Liver (tissue), 9 donors: Measurements from ENCODE around the gene ARID3B. TPM values are rescaled to one million over a fixed set of nuclear protein-coding genes. Genes with fewer than 3 reads are reported as not detected.

Source experiments
- DNase-seq: peaks from one replicate; pipeline ENCODE4 v3.0.0-alpha.2; 2017; ENCODE audit warnings: low spot score
- H3K27ac ChIP-seq, 2 donors: one replicate each; pipeline ENCODE4 v1.7.0; 2013; ENCODE audit warnings: inconsistent platforms in 2 of 2, low read length in 2 of 2, control low read depth in 1 of 2, low read depth in 1 of 2, mild to moderate bottlenecking in 1 of 2
- H3K27me3 ChIP-seq, 4 donors: one replicate each; pipeline versions ENCODE4 v1.6.1 to v1.7.0; 2013; ENCODE audit warnings: low read length in 3 of 4, inconsistent platforms in 1 of 4, mild to moderate bottlenecking in 1 of 4, moderate library complexity in 1 of 4; ENCODE audit not compliant: control insufficient read depth in 4 of 4, insufficient read depth in 4 of 4
- H3K36me3 ChIP-seq, 4 donors: one replicate each; pipeline versions ENCODE4 v1.6.1 to v1.7.0; 2013; ENCODE audit warnings: low read length in 3 of 4, mild to moderate bottlenecking in 3 of 4, low read depth in 1 of 4, moderate library complexity in 1 of 4; ENCODE audit not compliant: control insufficient read depth in 4 of 4, insufficient read depth in 3 of 4
- H3K4me1 ChIP-seq, 4 donors: one replicate each; pipeline versions ENCODE4 v1.6.1 to v1.7.0; 2013; ENCODE audit warnings: low read length in 3 of 4, mild to moderate bottlenecking in 3 of 4, moderate library complexity in 1 of 4; ENCODE audit not compliant: control insufficient read depth in 4 of 4, insufficient read depth in 4 of 4
- H3K4me3 ChIP-seq, 3 donors: one replicate each; pipeline versions ENCODE4 v1.6.1 to v1.7.0; 2013; ENCODE audit warnings: low read length in 3 of 3, control low read depth in 1 of 3, low read depth in 1 of 3, mild to moderate bottlenecking in 1 of 3
- H3K9ac ChIP-seq, 2 donors: one replicate each; pipeline ENCODE4 v1.7.0; 2013; ENCODE audit warnings: low read length in 2 of 2, mild to moderate bottlenecking in 2 of 2, moderate library complexity in 2 of 2, control low read depth in 1 of 2, low read depth in 1 of 2
- H3K9me3 ChIP-seq, 4 donors: one replicate each; pipeline versions ENCODE4 v1.6.1 to v1.7.0; 2013; ENCODE audit warnings: low read length in 3 of 4; ENCODE audit not compliant: control insufficient read depth in 4 of 4
- ATF3 ChIP-seq: IDR thresholded peaks from 2 replicates; pipeline ENCODE4 v1.6.1; 2016; ENCODE audit warnings: antibody characterized with exemption
- EGR1 ChIP-seq, 2 donors: IDR thresholded peaks; 2 replicates each; pipeline ENCODE4 v1.6.1; 2016 to 2018; ENCODE audit warnings: antibody characterized with exemption in 2 of 2, low read depth in 2 of 2
- GABPA ChIP-seq, 2 donors: IDR thresholded peaks in 1 of 2; conservative IDR thresholded peaks in 1 of 2; 2 replicates each; pipeline ENCODE4 v1.6.1; 2016; ENCODE audit warnings: antibody characterized with exemption in 2 of 2, mild to moderate bottlenecking in 1 of 2, moderate library complexity in 1 of 2
- HNF4A ChIP-seq, 2 donors: conservative IDR thresholded peaks; 2 replicates each; pipeline ENCODE4 v1.6.1; 2016; ENCODE audit warnings: antibody characterized with exemption in 2 of 2, mild to moderate bottlenecking in 2 of 2
- HNF4G ChIP-seq: IDR thresholded peaks from 2 replicates; pipeline ENCODE4 v1.6.1; 2016; ENCODE audit warnings: antibody characterized with exemption
- JUND ChIP-seq, 2 donors: IDR thresholded peaks; 2 replicates each; pipeline ENCODE4 v1.6.1; 2016; ENCODE audit warnings: antibody characterized with exemption in 2 of 2
- MAX ChIP-seq: IDR thresholded peaks from 2 replicates; pipeline ENCODE4 v1.6.1; 2016; ENCODE audit warnings: antibody characterized with exemption
- NR2F2 ChIP-seq: IDR thresholded peaks from 2 replicates; pipeline ENCODE4 v1.6.1; 2016; ENCODE audit warnings: antibody characterized with exemption
- REST ChIP-seq: IDR thresholded peaks from 2 replicates; pipeline ENCODE4 v1.6.1; 2016; ENCODE audit warnings: antibody characterized with exemption, mild to moderate bottlenecking
- SP1 ChIP-seq: IDR thresholded peaks from 2 replicates; pipeline ENCODE4 v1.6.1; 2018; ENCODE audit warnings: antibody characterized with exemption, mild to moderate bottlenecking
- YY1 ChIP-seq: IDR thresholded peaks from 2 replicates; pipeline ENCODE4 v1.6.1; 2016; ENCODE audit warnings: antibody characterized with exemption, mild to moderate bottlenecking
- ZBTB33 ChIP-seq: IDR thresholded peaks from 2 replicates; pipeline ENCODE4 v1.6.1; 2016; ENCODE audit warnings: antibody characterized with exemption
- WGBS: extraction: QIAGEN DNeasy Blood & Tissue Kit; methylation state at CpG from one replicate; pipeline ENCODE4 v1.1.7; 2013; 5-methylcytosine and 5-hydroxymethylcytosine counted together
- polyA plus RNA-seq, 2 donors: library from polyadenylated mRNA; stranded (reverse) in 1 of 2; unstranded in 1 of 2; fragments of 200-250 nt in 1 of 2; fragments of >200 nt in 1 of 2; fragmentation: Nextera tagmentation in 1 of 2; extraction: Ambion mirVana in 1 of 2; gene quantifications; one replicate each; pipeline versions ENCODE4 v1.2.1 to v1.2.3, GENCODE V29; 2013 to 2015
- total RNA-seq, 2 donors: library from RNA; depleted of rRNA; stranded (reverse); fragments of >200 nt; gene quantifications; one replicate each; pipeline ENCODE4 v1.2.3, GENCODE V29; 2014
- donor health status: healthy.
- donor health status: healthy.
- donor health status: healthy.
- donor health status: healthy.
- donor health status: healthy.

Gene ARID3B
- total and polyA plus RNA-seq, 4 donors: 1.4 to 6.6 (median 2.7) TPM

- DNase-seq: no peak
- H3K4me3 ChIP-seq: no peak overlapping the region
- no peaks in the 10 kb centered on the region for H3K4me1 ChIP-seq
- H3K9me3 ChIP-seq: no peaks in the 10 kb centered on the region
- H3K36me3 ChIP-seq: peaks cover 0 to 14% (median 11%) of the 10 kb centered on the region in 4 donors
- no peak overlapping the region for H3K27ac ChIP-seq
- 96% methylated on average over 9 of the region's 9 CpGs for WGBS
- H3K27me3 ChIP-seq: no peaks in the 10 kb centered on the region
- H3K9ac ChIP-seq: no peak overlapping the region
- TF ChIP-seq ATF3: no peak
- no peak for TF ChIP-seq REST
These were observed 38.0 kb downstream of the ARID3B start for GRCh38 chr15:74579001-74579400.

GRCh38 chr15:74580538-74581350 is 39.7 kb downstream of the ARID3B start:
- WGBS: 98% methylated on average over 7 of the region's 7 CpGs
- no peak overlapping the region for H3K4me3 ChIP-seq
- no peak overlapping the region for H3K27ac ChIP-seq
- TF ChIP-seq HNF4A (conservative IDR thresholded peaks at IDR 0.05) (no peak), MAX (no peak), ZBTB33 (no peak), EGR1 (IDR thresholded peaks at IDR 0.05; ENCODE audit: low read depth in 2 of 2) (no peak), ATF3 (no peak), JUND (IDR thresholded peaks at IDR 0.05) (no peak), NR2F2 (no peak), HNF4G (no peak), SP1 (no peak)
- H3K9me3 ChIP-seq: no peaks in the 10 kb centered on the region
- H3K4me1 ChIP-seq: no peaks in the 10 kb centered on the region
- no peak overlapping the region for H3K9ac ChIP-seq
- peaks cover 0 to 13% (median 8%) of the 10 kb centered on the region in 4 donors for H3K36me3 ChIP-seq
- DNase-seq: no peak
- H3K27me3 ChIP-seq: no peaks in the 10 kb centered on the region

GRCh38 chr15:74584204-74584603 is 43.2 kb downstream of the ARID3B start:
- no peak for DNase-seq
- WGBS: 90% methylated on average over 2 of the region's 2 CpGs
- H3K36me3 ChIP-seq: peaks cover 0 to 11% (median 6%) of the 10 kb centered on the region in 4 donors
- TF ChIP-seq YY1: no peak
- TF ChIP-seq GABPA (IDR thresholded peaks at IDR 0.05 in 1 of 2, conservative IDR thresholded peaks at IDR 0.05 in 1 of 2): no peak
- no peak for TF ChIP-seq EGR1 (IDR thresholded peaks at IDR 0.05; ENCODE audit: low read depth in 2 of 2)
- no peak for TF ChIP-seq REST
- TF ChIP-seq ZBTB33: no peak
- TF ChIP-seq NR2F2: no peak
- TF ChIP-seq HNF4G: no peak
- no peak for TF ChIP-seq SP1
- no peak for TF ChIP-seq MAX

More at GRCh38 chr15:74584204-74584603, 43.2 kb downstream of the ARID3B start:
- Histone ChIP-seq H3K27me3 (no peaks in the 10 kb centered on the region), H3K27ac (no peak overlapping the region), H3K9ac (no peak overlapping the region), H3K9me3 (no peaks in the 10 kb centered on the region), H3K4me1 (no peaks in the 10 kb centered on the region), H3K4me3 (no peak overlapping the region)
